Measurements from ENCODE around the gene QARS1. TPM values are rescaled to one million over a fixed set of nuclear protein-coding genes. Genes with fewer than 3 reads are reported as not detected.

The QARS1 gene
- total and polyA plus RNA-seq, 10 of the 15 experiments (the other 5 are each of a cell fraction or from before 2014, with no cell fraction given): 168 to 476 (median 318) TPM

DNA sequence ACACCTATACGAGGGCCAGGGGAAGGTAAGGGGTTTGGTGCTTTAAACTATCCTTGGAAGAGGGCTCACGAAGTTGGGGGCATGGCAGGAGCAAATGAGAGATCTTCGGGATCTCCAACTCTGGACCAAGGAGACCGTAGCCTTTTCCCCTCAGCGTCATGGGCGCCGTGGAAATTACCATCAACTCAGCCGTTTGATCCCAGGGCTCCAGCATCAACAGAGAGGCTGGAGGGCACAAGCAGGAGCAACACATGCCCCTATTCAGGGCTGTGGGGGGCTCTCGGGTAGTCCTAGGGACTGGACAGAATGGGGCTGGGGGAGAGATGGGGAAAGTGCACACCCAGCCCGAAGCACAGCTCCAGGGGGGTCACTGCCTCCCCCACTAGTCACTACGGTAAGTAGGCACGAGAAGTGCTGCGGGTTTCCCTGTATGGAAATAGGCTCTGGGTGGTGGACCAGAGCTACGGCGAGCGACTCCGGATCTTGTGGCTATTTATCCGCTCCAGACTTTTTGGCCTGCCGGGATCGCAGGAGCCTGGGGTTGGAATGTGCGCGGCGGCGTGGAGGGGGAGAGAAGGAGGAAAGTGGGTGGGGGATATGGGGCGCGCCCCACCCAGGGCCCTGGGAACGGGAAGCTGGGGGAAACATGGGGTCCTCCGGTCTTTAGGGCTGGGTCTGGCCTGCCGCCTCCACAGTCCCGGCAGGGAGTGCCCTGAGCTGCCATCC, 28.8 kb upstream of the QARS1 start:
- no peak overlapping the region for H2AFZ ChIP-seq (ENCODE audit: control insufficient read depth, low read depth, low read length)
- H3K9ac ChIP-seq (ENCODE audit: control insufficient read depth, insufficient read depth, low read length): no peak overlapping the region
- no peak for TF ChIP-seq POLR2A (IDR thresholded peaks at IDR 0.05; ENCODE audit: low read depth, low read length)
- peak; percentile 36; the same call in 1 of the 2 replicates for TF ChIP-seq RUNX3 (IDR thresholded peaks at IDR 0.05; ENCODE audit: low read length)
- H3K9me3 ChIP-seq (replicated peaks; ENCODE audit: control insufficient read depth, insufficient read depth, low read length): no peaks in the 10 kb centered on the region
- ChIA-PET POLR2A (no interaction called here), SMC1A (ENCODE audit: uncharacterized antibody, unreplicated experiment) (no interaction called here), CTCF (no interaction called here), RAD21 (ENCODE audit: unreplicated experiment) (no interaction called here)
- H3K27ac ChIP-seq (ENCODE audit: control insufficient read depth, insufficient read depth): no peak overlapping the region
- BruUV-seq (replicated peaks): no TSS peak
- no peaks in the 10 kb centered on the region for H3K36me3 ChIP-seq (ENCODE audit: control insufficient read depth in 2 of 2, insufficient read depth in 2 of 2, low read length in 1 of 2)
- H4K20me1 ChIP-seq (ENCODE audit: control insufficient read depth, insufficient read depth): no peaks in the 10 kb centered on the region
- H3K4me2 ChIP-seq (ENCODE audit: control insufficient read depth, insufficient read depth): no peak overlapping the region
- 7% methylated on average over 26 of the region's 30 CpGs for WGBS (ENCODE audit: insufficient coverage, insufficient replicate concordance, low lambda C conversion rate, missing lambda C conversion rate)
- peaks cover 3 to 4% of the 10 kb centered on the region in 2 experiments; a peak in 2 of 4 replicates for H3K27me3 ChIP-seq (replicated peaks in 1 of 2; ENCODE audit: control insufficient read depth in 2 of 2, insufficient read depth in 2 of 2, low read length in 1 of 2)
- no peak; the same call in 2 of the 3 replicates for ATAC-seq
- FAIRE-seq: no peak
- intact Hi-C loops (cut with micrococcal nuclease; ENCODE audit: unreplicated experiment): no loop called here
- H3K4me1 ChIP-seq (ENCODE audit: control insufficient read depth, insufficient read depth, low read length): no peaks in the 10 kb centered on the region
- in situ Hi-C loops (cut with MboI): no loop called here
- DNase-seq (ENCODE audit: low read depth, low spot score): no peak
- no peak overlapping the region for H3K4me3 ChIP-seq
- H3K79me2 ChIP-seq (ENCODE audit: control insufficient read depth, insufficient read depth, low read length): no peaks in the 10 kb centered on the region

- Histone ChIP-seq H4K20me1 (ENCODE audit: control insufficient read depth, insufficient read depth) (no peaks in the 10 kb centered on the region), H3K79me2 (ENCODE audit: control insufficient read depth, insufficient read depth, low read length) (no peaks in the 10 kb centered on the region), H3K27me3 (replicated peaks in 1 of 2; ENCODE audit: control insufficient read depth in 2 of 2, insufficient read depth in 2 of 2, low read length in 1 of 2) (peaks cover 3 to 4% of the 10 kb centered on the region in 2 experiments; a peak in 2 of 4 replicates), H3K27ac (ENCODE audit: control insufficient read depth, insufficient read depth) (no peak within 1 kb of the TSS), H2AFZ (ENCODE audit: control insufficient read depth, low read depth, low read length) (no peak within 1 kb of the TSS), H3K9ac (ENCODE audit: control insufficient read depth, insufficient read depth, low read length) (no peak within 1 kb of the TSS), H3K36me3 (ENCODE audit: control insufficient read depth in 2 of 2, insufficient read depth in 2 of 2, low read length in 1 of 2) (no peaks in the 10 kb centered on the region), H3K4me3 (no peak within 1 kb of the TSS), H3K9me3 (replicated peaks; ENCODE audit: control insufficient read depth, insufficient read depth, low read length) (no peaks in the 10 kb centered on the region), H3K4me2 (ENCODE audit: control insufficient read depth, insufficient read depth) (no peak within 1 kb of the TSS), H3K4me1 (ENCODE audit: control insufficient read depth, insufficient read depth, low read length) (no peaks in the 10 kb centered on the region)
- DNase-seq (ENCODE audit: low read depth, low spot score) (no peak), FAIRE-seq (no peak), ATAC-seq (peak; percentile 40; the same call in 2 of the 3 replicates)
- RAD21 ChIA-PET (ENCODE audit: unreplicated experiment): interaction anchor here (0.6 kb wide), 1 partner anchor 1964 kb away, joined by 3 read pairs; no protein-coding TSS in a partner anchor
- in situ Hi-C loops (cut with MboI): no loop called here
- 19% methylated on average over 19 of the region's 28 CpGs for whole genome bisulfite sequencing (ENCODE audit: insufficient coverage, insufficient replicate concordance, low lambda C conversion rate, missing lambda C conversion rate)
- CTCF ChIA-PET: interaction anchor here (0.6 to 1.0 kb wide), 2 partner anchors 145 to 297 kb away, joined by 3 to 8 read pairs; no protein-coding TSS in a partner anchor
- intact Hi-C loops (cut with micrococcal nuclease; ENCODE audit: unreplicated experiment): no loop called here
- BruUV-seq (replicated peaks): no TSS peak
- SMC1A ChIA-PET (ENCODE audit: uncharacterized antibody, unreplicated experiment): no interaction called here
- POLR2A ChIA-PET: no interaction called here
- TF ChIP-seq, protein P1, sequence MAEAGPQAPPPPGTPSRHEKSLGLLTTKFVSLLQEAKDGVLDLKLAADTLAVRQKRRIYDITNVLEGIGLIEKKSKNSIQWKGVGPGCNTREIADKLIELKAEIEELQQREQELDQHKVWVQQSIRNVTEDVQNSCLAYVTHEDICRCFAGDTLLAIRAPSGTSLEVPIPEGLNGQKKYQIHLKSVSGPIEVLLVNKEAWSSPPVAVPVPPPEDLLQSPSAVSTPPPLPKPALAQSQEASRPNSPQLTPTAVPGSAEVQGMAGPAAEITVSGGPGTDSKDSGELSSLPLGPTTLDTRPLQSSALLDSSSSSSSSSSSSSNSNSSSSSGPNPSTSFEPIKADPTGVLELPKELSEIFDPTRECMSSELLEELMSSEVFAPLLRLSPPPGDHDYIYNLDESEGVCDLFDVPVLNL (IDR thresholded peaks at IDR 0.05; ENCODE audit: low read depth, low read length): no peak
- no peak for TF ChIP-seq SP1 (IDR thresholded peaks at IDR 0.05; ENCODE audit: low read depth, low read length)
- no peak for TF ChIP-seq ATF7 (IDR thresholded peaks at IDR 0.05; ENCODE audit: low read depth)
- no peak for TF ChIP-seq REST (IDR thresholded peaks at IDR 0.05; ENCODE audit: low read depth, low read length)
- TF ChIP-seq NFYB (IDR thresholded peaks at IDR 0.05; ENCODE audit: insufficient read depth, low read depth, low read length): no peak
- TF ChIP-seq CHD4 (IDR thresholded peaks at IDR 0.05): no peak
- TF ChIP-seq TCF3 (IDR thresholded peaks at IDR 0.05; ENCODE audit: borderline replicate concordance, insufficient read depth, low read depth, low read length): no peak
- TF ChIP-seq TCF12 (IDR thresholded peaks at IDR 0.05; ENCODE audit: low read depth, low read length): no peak
- TF ChIP-seq ZNF274 (IDR thresholded peaks at IDR 0.05; ENCODE audit: insufficient read depth, insufficient read length): no peak
These were observed 28.1 kb upstream of the QARS1 start, which contains the start of gene LAMB2 for GRCh38 chr3:49132437-49133225. LAMB2 (minus strand) TSS chr3:49133050; CDS start chr3:49132867, 183 bp downstream.
